Prostate gland (tissue), 2 donors: ENCODE measurements around the gene PUM2. TPM values are rescaled to one million over a fixed set of nuclear protein-coding genes. Genes with fewer than 3 reads are reported as not detected.

ENCODE experiments used
- DNase-seq: peaks from one replicate; pipeline ENCODE4 v3.0.0-alpha.2; 2019; ENCODE audit warnings: low spot score
- H3K27ac ChIP-seq, 2 donors: fragments of 200-600 bp; sonication (generic); 2 replicates each; pipeline ENCODE4 v1.5.1; 2017 to 2019
- H3K27me3 ChIP-seq: fragments of 200-600 bp; sonication (generic); replicated peaks from 2 replicates; pipeline ENCODE4 v1.5.1; 2019; ENCODE audit not compliant: insufficient read depth
- H3K36me3 ChIP-seq, 2 donors: fragments of 200-600 bp; sonication (generic); 1 replicate in 1 of 2; 2 replicates in 1 of 2; pipeline versions ENCODE4 v1.5.1 to v1.8.1; 2017 to 2019
- H3K4me1 ChIP-seq: fragments of 200-600 bp; sonication (generic); replicated peaks from 2 replicates; pipeline ENCODE4 v1.5.1; 2019
- H3K4me3 ChIP-seq, 2 donors: fragments of 200-600 bp; sonication (generic); 2 replicates each; pipeline ENCODE4 v1.5.1; 2017 to 2019
- H3K9me3 ChIP-seq: fragments of 200-600 bp; sonication (generic); 2 replicates; pipeline ENCODE4 v1.5.1; 2017
- CTCF ChIP-seq, 4 experiments: fragments of 200-600 bp in 2 of 4; fragments of 450-650 bp in 2 of 4; sonication (generic) in 2 of 4; IDR thresholded peaks; 1 replicate in 3 of 4; 2 replicates in 1 of 4; pipeline ENCODE4 v1.5.1; 2016 to 2019; ENCODE audit warnings: antibody characterized with exemption in 4 of 4, mild to moderate bottlenecking in 2 of 4, moderate library complexity in 2 of 4
- POLR2A ChIP-seq: fragments of 450-650 bp; IDR thresholded peaks from one replicate; pipeline ENCODE4 v1.6.1; 2016; ENCODE audit warnings: antibody characterized with exemption, mild to moderate bottlenecking
- POLR2AphosphoS5 ChIP-seq: sonication (generic); formaldehyde crosslinking; IDR thresholded peaks from one replicate; pipeline ENCODE4 v1.6.1; 2017; ENCODE audit warnings: antibody characterized with exemption
- WGBS: methylation state at CpG from one replicate; pipeline ENCODE4 v1.1.5; 2018; 5-methylcytosine and 5-hydroxymethylcytosine counted together
- intact Hi-C: fragments of 100-400 bp; cut with DNase I; formaldehyde crosslinking; loops from one replicate; pipeline ENCODE4 v1.14.2; 2022
- total RNA-seq, 2 donors: library from RNA; depleted of rRNA; stranded (reverse); fragments of >200 nt; gene quantifications; one replicate each; pipeline ENCODE4 v1.1.0, GENCODE V29; 2016

The PUM2 gene
- total RNA-seq, 2 donors from 2014 or later, result 60.8 to 89.0 TPM

DNA sequence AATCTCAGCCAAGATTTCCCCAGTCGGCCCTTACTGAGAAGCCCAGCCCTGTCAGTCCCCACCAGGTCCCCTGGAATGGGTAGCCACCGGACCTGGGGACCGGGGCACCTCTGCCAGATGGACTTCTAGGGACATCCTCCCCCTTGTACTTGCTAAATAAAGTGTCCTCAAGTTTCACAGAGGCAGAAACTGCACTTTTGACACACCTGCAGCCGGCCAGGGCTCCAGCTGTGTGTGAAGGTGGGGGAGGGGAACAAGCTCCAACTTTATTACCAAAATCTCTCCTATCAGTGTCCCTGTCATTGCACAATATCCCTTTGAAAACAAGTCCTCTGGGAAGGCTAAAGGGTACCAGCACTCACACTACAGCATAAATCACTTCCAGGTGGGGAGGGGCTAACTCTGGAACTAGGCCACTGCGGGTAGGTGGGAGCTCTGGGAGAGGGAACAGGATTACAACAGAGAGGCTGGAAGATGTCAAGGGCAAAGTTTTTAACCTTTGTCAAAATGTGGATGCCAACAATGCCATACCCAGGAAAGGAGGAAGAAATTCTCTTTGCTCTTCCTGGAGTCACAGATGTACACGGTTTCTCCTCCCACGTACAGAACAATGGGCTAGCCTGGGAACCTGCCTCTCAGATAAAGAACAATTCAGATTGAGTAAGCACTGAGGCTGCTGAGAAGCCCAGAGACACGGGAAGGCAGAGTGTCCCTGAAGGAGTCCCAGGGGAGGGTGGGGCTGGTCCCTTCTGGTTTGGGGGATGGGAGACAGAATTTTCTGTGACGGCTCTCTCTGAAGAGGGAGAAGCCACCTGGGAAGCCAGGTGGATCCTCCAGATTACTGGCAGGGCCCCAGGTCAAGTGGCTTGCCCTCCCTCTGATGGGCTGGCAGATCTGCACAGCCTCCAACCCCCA lies 136.7 kb downstream of the PUM2 start:
- TF ChIP-seq POLR2AphosphoS5 (peak; percentile 20), CTCF (IDR thresholded peaks at IDR 0.05) (no peak), POLR2A (no peak)
- Histone ChIP-seq H3K27me3 (no peaks in the 10 kb centered on the region), H3K9me3 (no peaks in the 10 kb centered on the region), H3K36me3 (no peaks in the 10 kb centered on the region), H3K27ac (peak overlapping the region; percentile 71 to 86), H3K4me1 (peaks cover 20% of the 10 kb centered on the region), H3K4me3 (no peak overlapping the region)
- DNase-seq, result peak; percentile 58
- intact Hi-C loops, result no loop called here
- WGBS, result 40% methylated on average over 9 of the region's 9 CpGs

DNA sequence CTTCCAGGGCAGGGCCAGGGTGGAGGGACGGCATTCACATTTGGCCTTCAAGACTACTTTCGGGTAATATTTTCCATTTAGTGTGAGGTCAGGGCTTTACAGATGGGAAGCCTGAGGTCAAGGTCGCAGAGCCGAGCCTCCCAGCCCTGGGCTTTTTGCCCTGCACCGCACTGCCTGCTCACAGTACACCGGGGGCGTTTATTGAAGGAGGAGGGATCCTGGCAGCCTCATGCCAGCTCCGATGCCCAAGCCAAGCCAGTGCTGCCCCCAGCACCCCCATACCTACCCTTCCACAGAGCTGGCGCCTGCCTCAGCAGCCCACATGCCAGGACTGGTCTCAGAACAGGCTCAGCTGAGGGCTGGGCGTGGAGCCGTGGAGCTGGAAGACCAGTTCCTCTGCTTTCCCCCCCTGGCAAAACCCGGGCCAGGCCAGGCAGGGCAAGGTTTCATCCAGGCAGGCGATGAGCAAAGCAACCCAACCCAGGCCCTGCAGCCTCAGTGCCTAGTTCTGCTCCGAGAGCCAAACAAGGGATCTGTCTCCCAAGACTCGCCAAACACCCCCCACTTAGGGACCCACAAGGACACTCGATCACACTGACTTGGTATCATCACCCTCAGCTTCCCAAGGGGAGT lies 137.7 kb downstream of the PUM2 start:
- no peaks in the 10 kb centered on the region for H3K36me3 ChIP-seq
- H3K27ac ChIP-seq, result peak overlapping the region; percentile 71 to 86
- no peaks in the 10 kb centered on the region for H3K27me3 ChIP-seq
- TF ChIP-seq POLR2AphosphoS5, result peak; percentile 91
- TF ChIP-seq CTCF (IDR thresholded peaks at IDR 0.05), result no peak
- peak; percentile 57 for TF ChIP-seq POLR2A
- H3K4me3 ChIP-seq, result peak overlapping the region in 1 of 2 donors; percentile 9
- no peaks in the 10 kb centered on the region for H3K9me3 ChIP-seq
- peak; percentile 96 for DNase-seq
- 60% methylated on average over 16 of the region's 16 CpGs for WGBS
- H3K4me1 ChIP-seq, result peaks cover 21% of the 10 kb centered on the region
- intact Hi-C loops, result no loop called here

DNA sequence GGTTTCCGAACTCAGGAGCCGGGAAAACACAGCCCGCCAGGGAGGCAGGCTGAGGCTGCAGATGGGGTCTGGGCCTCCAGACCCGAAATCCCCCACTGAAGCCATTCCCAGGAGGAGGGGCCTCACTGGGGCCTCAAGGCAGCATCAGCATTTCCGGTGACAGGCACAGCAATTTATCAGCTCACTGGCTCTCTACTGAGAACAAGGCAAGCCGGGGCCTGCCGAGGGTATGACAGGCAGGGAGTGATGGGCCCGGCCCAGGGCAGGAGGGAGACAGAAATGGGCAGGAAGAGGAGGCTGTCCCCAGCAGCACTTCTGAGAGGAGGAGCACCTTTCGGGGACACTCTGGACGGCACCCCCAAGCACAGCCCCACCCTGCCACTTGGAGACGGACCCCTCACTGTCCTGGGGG lies 138.2 kb downstream of the PUM2 start:
- intact Hi-C loops, result no loop called here
- TF ChIP-seq POLR2AphosphoS5 (peak; percentile 84), CTCF (IDR thresholded peaks at IDR 0.05) (no peak), POLR2A (peak; percentile 11)
- 38% methylated on average over 10 of the region's 11 CpGs for WGBS
- peak overlapping the region in 1 of 2 donors; percentile 9 for H3K4me3 ChIP-seq
- peaks cover 26% of the 10 kb centered on the region for H3K4me1 ChIP-seq
- peak overlapping the region; percentile 71 to 86 for H3K27ac ChIP-seq
- H3K36me3 ChIP-seq, result no peaks in the 10 kb centered on the region
- DNase-seq, result peak; percentile 91
- H3K9me3 ChIP-seq, result no peaks in the 10 kb centered on the region
- H3K27me3 ChIP-seq, result no peaks in the 10 kb centered on the region

DNA sequence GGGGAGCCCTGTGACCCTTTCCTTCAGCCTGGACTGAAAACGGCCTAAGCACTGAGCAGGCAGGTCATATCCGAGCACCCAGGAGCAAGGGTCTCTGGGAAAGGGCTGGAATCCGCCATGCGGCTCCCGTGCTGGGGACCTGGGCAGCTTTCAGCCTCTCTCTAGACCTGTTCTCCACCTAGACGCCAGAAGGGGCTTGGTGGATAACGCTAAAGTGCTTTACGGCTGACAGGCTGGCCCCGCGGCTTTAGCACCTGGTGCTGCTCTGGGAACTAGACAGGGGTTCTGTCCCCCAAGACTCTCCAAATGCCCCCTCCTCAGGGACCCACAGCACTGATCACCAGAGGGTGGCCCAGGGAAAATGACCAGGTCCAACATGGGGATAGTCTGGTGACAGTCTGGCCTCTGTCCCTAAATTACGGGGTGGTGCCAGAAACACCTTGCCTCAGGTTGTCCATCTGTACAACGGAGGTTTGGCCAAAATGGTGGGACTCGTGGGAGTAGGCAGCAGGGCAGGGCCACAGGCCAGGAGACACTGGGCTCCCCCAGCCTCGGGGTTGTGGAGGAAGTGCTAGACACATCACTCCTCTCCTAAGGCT lies 138.7 kb downstream of the PUM2 start:
- 61% methylated on average over 9 of the region's 14 CpGs for WGBS
- H3K36me3 ChIP-seq, result no peaks in the 10 kb centered on the region
- H3K9me3 ChIP-seq, result no peaks in the 10 kb centered on the region
- no peak for TF ChIP-seq CTCF (IDR thresholded peaks at IDR 0.05)
- no peak for TF ChIP-seq POLR2A
- DNase-seq, result no peak
- peaks cover 31% of the 10 kb centered on the region for H3K4me1 ChIP-seq
- no peak overlapping the region for H3K4me3 ChIP-seq
- H3K27ac ChIP-seq, result peak overlapping the region; percentile 71 to 86
- no peaks in the 10 kb centered on the region for H3K27me3 ChIP-seq
- intact Hi-C loops, result no loop called here
